Neural progenitor cell (in vitro differentiated cells): ENCODE measurements around the gene OAF.

ENCODE experiments used
- EZH2 ChIP-seq: fragments of 200-600 bp; sonication (generic); IDR thresholded peaks from 2 replicates; pipeline ENCODE4 v1.6.1; 2017; ENCODE audit warnings: antibody characterized with exemption, mild to moderate bottlenecking, moderate library complexity
- TF ChIP-seq, protein P1 (sequence below): fragments of 200-600 bp; sonication (generic); IDR thresholded peaks from 2 replicates; pipeline ENCODE4 v1.5.1; 2017; ENCODE audit warnings: antibody characterized with exemption, mild to moderate bottlenecking

- TF ChIP-seq, protein P1, sequence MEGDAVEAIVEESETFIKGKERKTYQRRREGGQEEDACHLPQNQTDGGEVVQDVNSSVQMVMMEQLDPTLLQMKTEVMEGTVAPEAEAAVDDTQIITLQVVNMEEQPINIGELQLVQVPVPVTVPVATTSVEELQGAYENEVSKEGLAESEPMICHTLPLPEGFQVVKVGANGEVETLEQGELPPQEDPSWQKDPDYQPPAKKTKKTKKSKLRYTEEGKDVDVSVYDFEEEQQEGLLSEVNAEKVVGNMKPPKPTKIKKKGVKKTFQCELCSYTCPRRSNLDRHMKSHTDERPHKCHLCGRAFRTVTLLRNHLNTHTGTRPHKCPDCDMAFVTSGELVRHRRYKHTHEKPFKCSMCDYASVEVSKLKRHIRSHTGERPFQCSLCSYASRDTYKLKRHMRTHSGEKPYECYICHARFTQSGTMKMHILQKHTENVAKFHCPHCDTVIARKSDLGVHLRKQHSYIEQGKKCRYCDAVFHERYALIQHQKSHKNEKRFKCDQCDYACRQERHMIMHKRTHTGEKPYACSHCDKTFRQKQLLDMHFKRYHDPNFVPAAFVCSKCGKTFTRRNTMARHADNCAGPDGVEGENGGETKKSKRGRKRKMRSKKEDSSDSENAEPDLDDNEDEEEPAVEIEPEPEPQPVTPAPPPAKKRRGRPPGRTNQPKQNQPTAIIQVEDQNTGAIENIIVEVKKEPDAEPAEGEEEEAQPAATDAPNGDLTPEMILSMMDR: no peak
- TF ChIP-seq EZH2: no peak
These were observed 47.8 kb downstream of the OAF start for GRCh38 chr11:120258661-120259060.
